HepG2 (cell line): Measurements from ENCODE around the gene SLC26A5. TPM values are rescaled to one million over a fixed set of nuclear protein-coding genes. Genes with fewer than 3 reads are reported as not detected.

Source experiments
- ARHGAP35 ChIP-seq: sonication (generic); formaldehyde crosslinking; IDR thresholded peaks from 2 replicates; pipeline ENCODE4 v1.9.0; 2022; ENCODE audit warnings: mild to moderate bottlenecking, inconsistent platforms, moderate library complexity, missing genetic modification reagents, borderline replicate concordance
- ARNT ChIP-seq: fragments of 450-650 bp; IDR thresholded peaks from 2 replicates; pipeline ENCODE4 v1.6.1; 2017
- FOXJ3 ChIP-seq: sonication (generic); formaldehyde crosslinking; IDR thresholded peaks from 2 replicates; pipeline ENCODE4 v1.4.0; 2020; ENCODE audit warnings: missing genetic modification reagents, mild to moderate bottlenecking, borderline replicate concordance
- GLI4 ChIP-seq: sonication (generic); formaldehyde crosslinking; IDR thresholded peaks from 2 replicates; pipeline ENCODE4 v1.5.1; 2020; ENCODE audit warnings: missing genetic modification reagents, mild to moderate bottlenecking, moderate library complexity, borderline replicate concordance
- GTF3A ChIP-seq: sonication (generic); formaldehyde crosslinking; conservative IDR thresholded peaks from 2 replicates; pipeline ENCODE4 v1.4.0; 2020; ENCODE audit warnings: mild to moderate bottlenecking, missing genetic modification reagents
- HNF4G ChIP-seq, 2 experiments: sonication (generic) in 1 of 2; formaldehyde crosslinking in 1 of 2; IDR thresholded peaks; 2 replicates each; pipeline versions ENCODE4 v1.4.0 to v1.6.1; 2011 to 2020; ENCODE audit warnings: borderline replicate concordance in 2 of 2, low read depth in 2 of 2, mild to moderate bottlenecking in 2 of 2, low read length in 1 of 2, missing genetic modification reagents in 1 of 2, moderate library complexity in 1 of 2
- ISL2 ChIP-seq: sonication (generic); formaldehyde crosslinking; IDR thresholded peaks from 2 replicates; pipeline ENCODE4 v1.5.0; 2020; ENCODE audit warnings: missing genetic modification reagents
- MAF1 ChIP-seq: sonication (generic); formaldehyde crosslinking; IDR thresholded peaks from 2 replicates; pipeline ENCODE4 v1.5.0; 2020; ENCODE audit warnings: missing genetic modification reagents, borderline replicate concordance
- MAZ ChIP-seq, 2 experiments: sonication (generic) in 1 of 2; formaldehyde crosslinking in 1 of 2; IDR thresholded peaks; 2 replicates each; pipeline versions ENCODE4 v1.5.0 to v1.6.1; 2012 to 2020; ENCODE audit warnings: low read depth in 2 of 2, mild to moderate bottlenecking in 2 of 2, borderline replicate concordance in 1 of 2, improper control_type of control experiment in 1 of 2, low read length in 1 of 2, missing genetic modification reagents in 1 of 2, moderate library complexity in 1 of 2
- NR2C2 ChIP-seq: sonication (generic); formaldehyde crosslinking; IDR thresholded peaks from 2 replicates; pipeline ENCODE4 v1.4.0; 2020; ENCODE audit warnings: missing genetic modification reagents, mild to moderate bottlenecking, moderate library complexity, borderline replicate concordance
- NR2F2 ChIP-seq: IDR thresholded peaks from 2 replicates; pipeline ENCODE4 v1.6.1; 2012; ENCODE audit warnings: low read depth, inconsistent platforms, borderline replicate concordance
- PHF21A ChIP-seq: sonication (generic); formaldehyde crosslinking; IDR thresholded peaks from 2 replicates; pipeline ENCODE4 v1.5.0; 2020; ENCODE audit warnings: mild to moderate bottlenecking, missing genetic modification reagents
- POLR2AphosphoS2 ChIP-seq: IDR thresholded peaks from 2 replicates; pipeline ENCODE4 v1.6.1; 2011; ENCODE audit warnings: low read depth, low read length, improper control_type of control experiment
- TCF7L2 ChIP-seq: IDR thresholded peaks from 2 replicates; pipeline ENCODE4 v1.6.1; 2011; ENCODE audit warnings: mild to moderate bottlenecking, low read depth, low read length, moderate library complexity
- U2AF2 ChIP-seq: fragments of 200-400 bp; formaldehyde crosslinking; IDR thresholded peaks from 2 replicates; pipeline ENCODE4 v1.6.1; 2017; ENCODE audit warnings: low read depth, mild to moderate bottlenecking, low read length
- XRCC5 ChIP-seq: fragments of 200-400 bp; formaldehyde crosslinking; optimal IDR thresholded peaks from 2 replicates; pipeline ENCODE3; 2017; ENCODE audit warnings: mild to moderate bottlenecking, low read length
- ZBTB14 ChIP-seq: sonication (generic); formaldehyde crosslinking; IDR thresholded peaks from 2 replicates; pipeline ENCODE4 v1.4.0; 2020; ENCODE audit warnings: missing genetic modification reagents
- ZBTB7A ChIP-seq: sonication (generic); formaldehyde crosslinking; IDR thresholded peaks from 2 replicates; pipeline ENCODE4 v1.8.0; 2022; ENCODE audit warnings: mild to moderate bottlenecking, missing genetic modification reagents
- ZNF251 ChIP-seq: sonication (generic); formaldehyde crosslinking; IDR thresholded peaks from 2 replicates; pipeline ENCODE4 v1.9.0; 2021; ENCODE audit warnings: mild to moderate bottlenecking, missing genetic modification reagents
- ZNF281 ChIP-seq: sonication (generic); formaldehyde crosslinking; IDR thresholded peaks from 2 replicates; pipeline ENCODE4 v1.4.0; 2020; ENCODE audit warnings: missing genetic modification reagents, borderline replicate concordance
- ZNF343 ChIP-seq: sonication (generic); formaldehyde crosslinking; IDR thresholded peaks from 2 replicates; pipeline ENCODE4 v1.4.0; 2020; ENCODE audit warnings: mild to moderate bottlenecking, missing genetic modification reagents
- ZNF605 ChIP-seq: sonication (generic); formaldehyde crosslinking; IDR thresholded peaks from 2 replicates; pipeline ENCODE4 v1.8.0; 2022; ENCODE audit warnings: mild to moderate bottlenecking, missing genetic modification reagents
- ZNF766 ChIP-seq: sonication (generic); formaldehyde crosslinking; IDR thresholded peaks from 2 replicates; pipeline ENCODE4 v1.5.0; 2020; ENCODE audit warnings: missing genetic modification reagents, borderline replicate concordance
- ZSCAN9 ChIP-seq: IDR thresholded peaks from 2 replicates; pipeline ENCODE4 v1.6.1; 2016; ENCODE audit warnings: borderline replicate concordance
- polyA plus RNA-seq, 8 experiments: library from polyadenylated mRNA; depleted of rRNA in 3 of 8; stranded (reverse) in 7 of 8; unstranded in 1 of 8; fragments of >200 nt; fragmentation: Illumina TruSeq in 4 of 8; extraction: Trizol in 4 of 8; gene quantifications; 2 replicates each; pipeline versions ENCODE4 v1.2.1 to v1.2.3, GENCODE V29; 2011 to 2016; ENCODE audit warnings: low read depth in 4 of 8, missing spikeins in 1 of 8, mixed read lengths in 1 of 8; ENCODE audit not compliant: insufficient read depth in 1 of 8
- total RNA-seq, 5 experiments: library from RNA; depleted of rRNA; stranded (reverse); fragments of >200 nt; fragmentation: Illumina TruSeq; extraction: Trizol; gene quantifications; 2 replicates each; pipeline ENCODE4 v1.2.3, GENCODE V29; 2016; ENCODE audit warnings: low read depth in 1 of 5

SLC26A5 gene
- total and polyA plus RNA-seq, 2 of the 13 experiments (the other 11 are each of a cell fraction or from before 2014, with no cell fraction given) = 0.08 to 0.11 TPM

- TF ChIP-seq U2AF2 (no peak), GTF3A (0 out of 2 replicates have a peak, but pooled peaks have one; percentile 48), ZBTB14 (no peak), ARHGAP35 (CRISPR knock-in tag) (peak; percentile 55), TCF7L2 (no peak), ZBTB7A (CRISPR knock-in tag) (no peak), MAF1 (CRISPR knock-in tag) (no peak), ARNT (no peak), ZSCAN9 (peak; percentile 72; the same call in 1 of the 2 replicates), GLI4 (no peak), ZNF766 (peak; percentile 78; the same call in 1 of the 2 replicates), ZNF281 (CRISPR knock-in tag) (0 out of 2 replicates have a peak, but pooled peaks have one; percentile 48), ISL2 (CRISPR knock-in tag) (peak; percentile 65; the same call in 1 of the 2 replicates), ZNF605 (CRISPR knock-in tag) (peak; percentile 94; the same call in 1 of the 2 replicates), FOXJ3 (CRISPR knock-in tag) (no peak; the same call in 1 of the 2 replicates), POLR2AphosphoS2 (no peak), ZNF343 (no peak; the same call in 1 of the 2 replicates), PHF21A (CRISPR knock-in tag) (peak; percentile 50; the same call in 1 of the 2 replicates), ZNF251 (CRISPR knock-in tag) (no peak), NR2F2 (no peak), HNF4G (IDR thresholded peaks at IDR 0.05; ENCODE audit: borderline replicate concordance, low read depth, low read length) (no peak), HNF4G (CRISPR knock-in tag; IDR thresholded peaks at IDR 0.05; ENCODE audit: borderline replicate concordance, low read depth) (peak; percentile 43; the same call in 1 of the 2 replicates), NR2C2 (CRISPR knock-in tag) (peak; percentile 96), MAZ (IDR thresholded peaks at IDR 0.05; ENCODE audit: borderline replicate concordance, low read depth, low read length) (peak; percentile 97), MAZ (CRISPR knock-in tag; IDR thresholded peaks at IDR 0.05; ENCODE audit: low read depth) (peak; percentile 77; the same call in 1 of the 2 replicates), XRCC5 (peak; percentile 86)
Measured at GRCh38 chr7:103344453-103345149, 101.4 kb downstream of the SLC26A5 start, which contains the start of gene DNAJC2 (continued).
